GM12891 (cell line): ENCODE measurements around the gene AQR.

ENCODE experiments used
- PAX5 ChIP-seq: IDR thresholded peaks from 2 replicates; pipeline ENCODE4 v1.6.1; 2011; ENCODE audit warnings: low read length, moderate library complexity, mild to moderate bottlenecking; ENCODE audit not compliant: insufficient read depth, severe bottlenecking
- POLR2A ChIP-seq: IDR thresholded peaks from 2 replicates; pipeline ENCODE4 v1.6.1; 2011; ENCODE audit warnings: low read depth, low read length, control low read depth
- POLR2AphosphoS5 ChIP-seq: IDR thresholded peaks from 2 replicates; pipeline ENCODE4 v1.6.1; 2011; ENCODE audit warnings: low read depth, low read length, control low read depth
- POU2F2 ChIP-seq: IDR thresholded peaks from 2 replicates; pipeline ENCODE4 v1.6.1; 2011; ENCODE audit warnings: low read depth, mild to moderate bottlenecking, control low read depth, low read length, moderate library complexity
- SPI1 ChIP-seq: IDR thresholded peaks from 2 replicates; pipeline ENCODE4 v1.6.1; 2011; ENCODE audit warnings: low read depth, low read length, control low read depth
- TAF1 ChIP-seq: IDR thresholded peaks from 2 replicates; pipeline ENCODE4 v1.6.1; 2011; ENCODE audit warnings: low read depth, low read length, control low read depth

- TF ChIP-seq POLR2A, result no peak
- no peak for TF ChIP-seq SPI1
- no peak for TF ChIP-seq POLR2AphosphoS5
- no peak for TF ChIP-seq POU2F2
- TF ChIP-seq TAF1, result no peak
- TF ChIP-seq PAX5, result no peak
These were observed 79.1 kb downstream of the AQR start for GRCh38 chr15:34890424-34890823.
